Transverse colon (tissue), 3 donors: ENCODE results near the gene SPIN1.

Source experiments
- CTCF ChIP-seq, 5 experiments: fragments of 200-600 bp in 3 of 5; fragments of 450-650 bp in 2 of 5; sonication (generic) in 3 of 5; IDR thresholded peaks; 1 replicate in 2 of 5; 2 replicates in 3 of 5; pipeline ENCODE4 v1.5.1; 2016 to 2017; ENCODE audit warnings: antibody characterized with exemption in 5 of 5, inconsistent platforms in 3 of 5, mild to moderate bottlenecking in 2 of 5, moderate library complexity in 1 of 5
- POLR2A ChIP-seq: fragments of 450-650 bp; IDR thresholded peaks from one replicate; pipeline ENCODE4 v1.6.1; 2016; ENCODE audit warnings: antibody characterized with exemption, mild to moderate bottlenecking, moderate library complexity

GRCh38 chr9:88502552-88503034, 114.3 kb downstream of the SPIN1 start:
- TF ChIP-seq POLR2A (no peak), CTCF (IDR thresholded peaks at IDR 0.05) (no peak)
